Spleen (tissue), 11 donors: Measurements from ENCODE around the gene CYP19A1. TPM values are rescaled to one million over a fixed set of nuclear protein-coding genes. Genes with fewer than 3 reads are reported as not detected.
"Not testable (repeated sequence)": the region's sequence is repeated elsewhere in the genome, so short reads cannot be mapped to it uniquely, and the experiment has no call there.

Source experiments
- DNase-seq: peaks from one replicate; pipeline ENCODE4 v3.0.0-alpha.2; 2020
- H3K27ac ChIP-seq, 8 donors: fragments of 200-600 bp; sonication (generic) in 7 of 8; 1 replicate in 4 of 8; 2 replicates in 4 of 8; pipeline versions ENCODE4 v1.5.0 to v1.8.0; 2016 to 2021; ENCODE audit warnings: inconsistent platforms in 4 of 8, mild to moderate bottlenecking in 4 of 8, moderate library complexity in 1 of 8
- H3K27me3 ChIP-seq, 7 donors: fragments of 200-600 bp; sonication (generic) in 6 of 7; replicated peaks in 1 of 7; 1 replicate in 4 of 7; 2 replicates in 3 of 7; pipeline versions ENCODE4 v1.5.0 to v1.8.0; 2016 to 2021; ENCODE audit warnings: inconsistent platforms in 3 of 7, mild to moderate bottlenecking in 1 of 7
- H3K36me3 ChIP-seq, 6 donors: fragments of 200-600 bp; sonication (generic) in 5 of 6; 1 replicate in 4 of 6; 2 replicates in 2 of 6; pipeline versions ENCODE4 v1.5.0 to v1.8.0; 2016 to 2021; ENCODE audit warnings: inconsistent platforms in 2 of 6
- H3K4me1 ChIP-seq, 6 donors: fragments of 200-600 bp; sonication (generic) in 5 of 6; 1 replicate in 3 of 6; 2 replicates in 3 of 6; pipeline versions ENCODE4 v1.5.0 to v1.8.0; 2016 to 2021; ENCODE audit warnings: inconsistent platforms in 3 of 6
- H3K4me3 ChIP-seq, 8 donors: fragments of 200-600 bp; sonication (generic) in 7 of 8; 1 replicate in 4 of 8; 2 replicates in 4 of 8; pipeline versions ENCODE4 v1.5.0 to v1.8.0; 2016 to 2021; ENCODE audit warnings: inconsistent platforms in 4 of 8, mild to moderate bottlenecking in 4 of 8, moderate library complexity in 2 of 8
- H3K9me3 ChIP-seq, 8 donors: fragments of 200-600 bp; sonication (generic) in 7 of 8; 1 replicate in 4 of 8; 2 replicates in 4 of 8; pipeline versions ENCODE4 v1.5.0 to v1.8.0; 2016 to 2021; ENCODE audit warnings: inconsistent platforms in 4 of 8
- CTCF ChIP-seq, 11 experiments: fragments of 200-600 bp in 7 of 11; fragments of 450-650 bp in 4 of 11; sonication (generic) in 4 of 11; IDR thresholded peaks in 8 of 11; conservative IDR thresholded peaks in 3 of 11; 1 replicate in 7 of 11; 2 replicates in 4 of 11; pipeline versions ENCODE4 v1.4.0 to v1.8.0; 2016 to 2021; ENCODE audit warnings: antibody characterized with exemption in 11 of 11, inconsistent platforms in 4 of 11, mild to moderate bottlenecking in 1 of 11
- POLR2A ChIP-seq, 3 donors: fragments of 450-650 bp; IDR thresholded peaks; one replicate each; pipeline ENCODE4 v1.5.1; 2017; ENCODE audit warnings: antibody characterized with exemption in 3 of 3, mild to moderate bottlenecking in 1 of 3
- POLR2AphosphoS5 ChIP-seq, 3 donors: sonication (generic); formaldehyde crosslinking; IDR thresholded peaks; one replicate each; pipeline ENCODE4 v1.5.1; 2017; ENCODE audit warnings: antibody characterized with exemption in 3 of 3
- WGBS, 5 donors: extraction: QIAGEN DNeasy Blood & Tissue Kit in 3 of 5; methylation state at CpG; one replicate each; pipeline versions ENCODE4 v1.1.5 to v1.1.7; 2013 to 2018; 5-methylcytosine and 5-hydroxymethylcytosine counted together
- intact Hi-C: fragments of 100-400 bp; cut with DNase I; formaldehyde crosslinking; loops from one replicate; pipeline ENCODE4 v1.15.0; 2023; ENCODE audit warnings: low total_unique reads
- polyA plus RNA-seq, 3 donors: library from polyadenylated mRNA; stranded (reverse); fragments of 200-250 nt; gene quantifications; one replicate each; pipeline ENCODE4 v1.2.1, GENCODE V29; 2013
- total RNA-seq, 7 donors: library from RNA; depleted of rRNA in 3 of 7; stranded (reverse); fragments of >200 nt in 3 of 7; fragmentation: NEBNext Ultra II Directional in 4 of 7; extraction: Animal tissue kit (Norgen Biotek cat#: 25700) in 4 of 7; gene quantifications; one replicate each; pipeline versions ENCODE4 v1.1.0 to v1.2.1, GENCODE V29; 2016 to 2021
- donor health status: healthy with polysubstance abuse.
- donor health status: DM: no; HTN: no; CAD: no; lungs with moderate emphysema.
- donor health status: DM: no; HTN: no; CAD: no.
- donor health status: Bipolar disorder and iron deficiency.
- donor health status: healthy.
- donor health status: DM: no; HTN: no; CAD: no.
- donor health status: DM: yes; HTN: yes; CAD: no.

Gene CYP19A1
- total and polyA plus RNA-seq, 10 donors = 0.13 to 5.6 (median 0.96) TPM; not detected in 1

DNA sequence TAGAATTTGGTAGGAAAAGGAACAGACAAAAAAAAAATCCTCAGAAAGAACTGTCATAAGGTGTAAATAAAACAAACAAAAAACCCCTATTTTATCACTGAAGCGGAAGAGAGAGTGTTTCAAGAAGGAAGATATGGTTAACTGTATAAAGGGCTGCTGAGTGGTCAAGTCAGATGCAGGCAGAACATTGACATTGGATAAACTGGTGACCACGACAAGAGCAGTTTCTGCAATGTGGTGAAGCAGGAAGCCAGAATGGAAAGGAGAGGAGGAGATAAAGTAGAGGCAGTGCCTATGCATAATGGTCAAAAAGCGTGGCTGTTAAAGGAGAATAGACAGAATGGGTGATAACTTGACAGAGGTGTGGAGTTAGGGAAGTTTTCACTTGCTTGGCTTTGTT, 75.3 kb downstream of the CYP19A1 start:
- H3K4me1 ChIP-seq = peaks cover 9 to 22% (median 18%) of the 10 kb centered on the region in 6 donors
- TF ChIP-seq POLR2A (IDR thresholded peaks at IDR 0.05) (no peak), POLR2AphosphoS5 (IDR thresholded peaks at IDR 0.05) (no peak), CTCF (IDR thresholded peaks at IDR 0.05 in 8 of 11, conservative IDR thresholded peaks at IDR 0.05 in 3 of 11) (no peak)
- WGBS, 5 donors = 58 to 70% (median 67%) methylated on average over 3 of the region's 3 CpGs
- peaks cover 0 to 16% (median 7%) of the 10 kb centered on the region in 8 donors for H3K9me3 ChIP-seq
- no peak for DNase-seq
- H3K27me3 ChIP-seq = peaks cover 0 to 38% (median 12%) of the 10 kb centered on the region in 7 donors
- intact Hi-C loops = no loop called here
- H3K36me3 ChIP-seq = no peaks in the 10 kb centered on the region
- H3K4me3 ChIP-seq = no peak overlapping the region
- H3K27ac ChIP-seq = peak overlapping the region in 1 of 8 donors; percentile 3

DNA sequence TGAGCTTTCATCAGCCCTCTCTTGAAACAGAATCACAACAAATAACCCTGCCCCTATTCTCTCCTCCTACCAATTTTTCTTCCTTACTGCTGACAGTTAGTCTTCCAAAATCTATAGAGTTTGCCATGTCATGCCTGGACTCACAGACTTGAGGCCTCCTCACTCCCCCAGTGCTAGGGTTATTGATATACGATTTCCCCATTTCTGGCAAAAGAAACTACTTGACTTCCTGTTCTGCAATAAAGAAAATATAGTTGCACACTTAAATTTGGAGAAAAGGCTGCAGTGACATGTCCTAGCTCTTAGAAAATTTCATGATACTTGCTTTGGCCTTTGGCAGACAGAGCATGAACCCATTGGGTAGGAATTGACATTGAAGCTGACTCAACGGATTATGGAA, 75.9 kb downstream of the CYP19A1 start:
- peak overlapping the region in 1 of 8 donors; percentile 3 for H3K27ac ChIP-seq
- H3K4me1 ChIP-seq = peaks cover 5 to 16% (median 12%) of the 10 kb centered on the region in 6 donors
- peaks cover 0 to 16% (median 7%) of the 10 kb centered on the region in 8 donors for H3K9me3 ChIP-seq
- no peaks in the 10 kb centered on the region for H3K36me3 ChIP-seq
- no peak overlapping the region for H3K4me3 ChIP-seq
- no peak for TF ChIP-seq POLR2A (IDR thresholded peaks at IDR 0.05)
- TF ChIP-seq CTCF (IDR thresholded peaks at IDR 0.05 in 8 of 11, conservative IDR thresholded peaks at IDR 0.05 in 3 of 11) = no peak
- TF ChIP-seq POLR2AphosphoS5 (IDR thresholded peaks at IDR 0.05) = no peak
- WGBS, 5 donors = 30 to 60% (median 47%) methylated on average over 2 of the region's 2 CpGs
- no peak for DNase-seq
- intact Hi-C loops = no loop called here
- peaks cover 0 to 31% (median 11%) of the 10 kb centered on the region in 7 donors for H3K27me3 ChIP-seq

DNA sequence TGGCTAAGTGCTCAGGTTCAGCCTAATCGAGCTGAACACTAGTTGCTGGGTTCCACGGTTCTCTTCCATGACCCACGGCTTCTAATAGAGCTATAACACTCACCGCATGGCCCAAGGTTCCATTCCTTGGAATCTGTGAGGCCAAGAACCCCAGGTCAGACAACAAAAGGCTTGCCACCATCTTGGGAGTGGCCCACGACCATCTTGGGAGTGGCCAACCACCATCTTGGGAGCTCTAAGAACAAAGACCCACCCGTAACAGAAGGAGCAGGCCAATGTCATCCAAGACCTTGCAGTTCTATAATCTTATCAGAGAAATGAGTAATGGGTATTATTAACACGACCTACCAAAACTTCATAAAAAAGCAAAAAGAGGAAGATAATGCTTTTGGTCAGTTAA, 77.3 kb downstream of the CYP19A1 start:
- WGBS, 5 donors = 80 to 90% (median 81%) methylated on average over 7 of the region's 7 CpGs
- H3K4me1 ChIP-seq, DNase-seq, intact Hi-C loops, H3K36me3 ChIP-seq, H3K27ac ChIP-seq, H3K4me3 ChIP-seq: not testable (repeated sequence)
- peaks cover 0 to 16% (median 7%) of the 10 kb centered on the region in 8 donors for H3K9me3 ChIP-seq
- H3K27me3 ChIP-seq = peaks cover 0 to 18% (median under 1%) of the 10 kb centered on the region in 7 donors

DNA sequence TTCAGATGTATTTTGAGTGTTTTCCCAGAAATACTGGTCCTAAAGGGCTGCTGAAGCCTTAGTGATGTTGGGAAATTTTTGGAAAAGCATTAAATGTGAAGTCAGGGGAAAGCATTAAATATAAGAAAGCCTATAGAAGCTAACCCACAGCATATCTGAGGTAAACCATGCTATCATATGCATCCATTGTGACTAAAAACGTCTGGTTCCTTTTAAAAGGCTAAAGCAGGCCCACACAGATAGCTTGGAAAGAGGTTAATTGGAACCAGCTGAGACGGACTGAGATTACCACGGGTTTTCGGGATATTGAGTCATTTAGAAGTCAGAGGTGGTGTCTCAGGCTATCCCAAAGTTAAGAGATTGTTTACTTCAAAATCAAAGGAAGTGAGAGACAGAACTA, 78.2 kb downstream of the CYP19A1 start:
- no peak overlapping the region for H3K4me3 ChIP-seq
- H3K27ac ChIP-seq = no peak overlapping the region
- intact Hi-C loops = no loop called here
- peaks cover 0 to 16% (median 7%) of the 10 kb centered on the region in 8 donors for H3K9me3 ChIP-seq
- no peak for TF ChIP-seq POLR2A (IDR thresholded peaks at IDR 0.05)
- no peak for TF ChIP-seq POLR2AphosphoS5 (IDR thresholded peaks at IDR 0.05)
- TF ChIP-seq CTCF (IDR thresholded peaks at IDR 0.05 in 8 of 11, conservative IDR thresholded peaks at IDR 0.05 in 3 of 11) = no peak
- peaks cover 0 to 9% (median 0%) of the 10 kb centered on the region in 7 donors for H3K27me3 ChIP-seq
- H3K4me1 ChIP-seq = peaks cover 0 to 3% (median 0%) of the 10 kb centered on the region in 6 donors
- WGBS, 5 donors = 64 to 88% (median 80%) methylated on average over 4 of the region's 4 CpGs
- H3K36me3 ChIP-seq = no peaks in the 10 kb centered on the region
- DNase-seq = no peak

- DNase-seq = no peak
- no peaks in the 10 kb centered on the region for H3K9me3 ChIP-seq
- 91 to 98% (median 97%) methylated on average over 2 of the region's 2 CpGs for WGBS, 5 donors
- H3K27me3 ChIP-seq = no peaks in the 10 kb centered on the region
- H3K4me1 ChIP-seq = no peaks in the 10 kb centered on the region
- H3K36me3 ChIP-seq = no peaks in the 10 kb centered on the region
- H3K4me3 ChIP-seq = no peak overlapping the region
- intact Hi-C loops = no loop called here
- TF ChIP-seq POLR2A (IDR thresholded peaks at IDR 0.05) (no peak), CTCF (IDR thresholded peaks at IDR 0.05 in 8 of 11, conservative IDR thresholded peaks at IDR 0.05 in 3 of 11) (no peak), POLR2AphosphoS5 (IDR thresholded peaks at IDR 0.05) (no peak)
- no peak overlapping the region for H3K27ac ChIP-seq
Measured at GRCh38 chr15:51255533-51255932, 82.9 kb downstream of the CYP19A1 start.
